Kidney (tissue), 14 donors: ENCODE results near the gene ZNF12. TPM values are rescaled to one million over a fixed set of nuclear protein-coding genes. Genes with fewer than 3 reads are reported as not detected.

Experiments used
- DNase-seq, 5 donors: peaks; one replicate each; pipeline ENCODE4 v3.0.0-alpha.2; 2013 to 2020
- FAIRE-seq: peaks from 2 replicates; lab custom pipeline; 2012; peaks lifted over from hg19 to GRCh38; lab: Jason Lieb, UNC
- H3K27ac ChIP-seq, 2 donors: one replicate each; pipeline ENCODE4 v1.7.0; 2013; ENCODE audit warnings: low read depth in 2 of 2, low read length in 2 of 2, inconsistent platforms in 1 of 2
- H3K27me3 ChIP-seq: one replicate; pipeline ENCODE4 v1.7.1; 2013; ENCODE audit warnings: low read length, inconsistent platforms; ENCODE audit not compliant: control insufficient read depth, insufficient read depth
- H3K36me3 ChIP-seq, 3 donors: one replicate each; pipeline versions ENCODE4 v1.7.0 to v1.7.1; 2013; ENCODE audit warnings: low read length in 3 of 3, control low read depth in 1 of 3, inconsistent platforms in 1 of 3; ENCODE audit not compliant: insufficient read depth in 3 of 3, control insufficient read depth in 2 of 3
- H3K4me1 ChIP-seq, 3 donors: one replicate each; pipeline versions ENCODE4 v1.7.0 to v1.7.1; 2013; ENCODE audit warnings: low read length in 3 of 3, inconsistent platforms in 1 of 3, low read depth in 1 of 3; ENCODE audit not compliant: control insufficient read depth in 2 of 3, insufficient read depth in 2 of 3
- H3K4me3 ChIP-seq, 3 donors: one replicate each; pipeline versions ENCODE4 v1.7.0 to v1.8.1; 2013; ENCODE audit warnings: low read length in 3 of 3, control low read depth in 1 of 3, inconsistent platforms in 1 of 3
- H3K9ac ChIP-seq, 3 donors: one replicate each; pipeline versions ENCODE4 v1.7.0 to v1.7.1; 2013; ENCODE audit warnings: low read length in 3 of 3, control low read depth in 1 of 3, inconsistent platforms in 1 of 3
- H3K9me3 ChIP-seq, 3 donors: one replicate each; pipeline versions ENCODE4 v1.7.0 to v1.7.1; 2013; ENCODE audit warnings: low read length in 3 of 3, control low read depth in 1 of 3, inconsistent platforms in 1 of 3; ENCODE audit not compliant: control insufficient read depth in 2 of 3, insufficient read depth in 1 of 3
- intact Hi-C: fragments of 100-400 bp; cut with DNase I; formaldehyde crosslinking; loops from one replicate; pipeline ENCODE4 v1.11.1; 2022
- polyA plus RNA-seq: library from polyadenylated mRNA; stranded (reverse); fragments of 350-450 nt; fragmentation: Illumina TruSeq; extraction: RNeasy Lipid Tissue Mini Kit (QIAGEN cat#74804); gene quantifications from one replicate; pipeline ENCODE4 v1.2.3, GENCODE V29; 2014; ENCODE audit warnings: low read depth, low replicate concordance; ENCODE audit not compliant: insufficient read depth
- total RNA-seq: library from RNA; stranded (reverse); fragmentation: NEBNext Ultra II Directional; extraction: Animal tissue kit (Norgen Biotek cat#: 25700); gene quantifications from one replicate; pipeline ENCODE4 v1.2.1, GENCODE V29; 2021
- TF ChIP-seq, protein P1 (sequence below): IDR thresholded peaks from 3 replicates; pipeline ENCODE4 v1.5.1; 2012; ENCODE audit warnings: mild to moderate bottlenecking, moderate library complexity, borderline replicate concordance; ENCODE audit not compliant: insufficient read depth; ENCODE audit errors: extremely low read depth
- donor health status: control.
- donor health status: control.
- donor health status: control.
- donor health status: control.
- donor health status: control.
- donor health status: DM: yes; HTN: yes; CAD: no.
- donor health status: Normal renal cell carcinoma (clear cell type).

The ZNF12 gene
- total and polyA plus RNA-seq, 2 donors from 2014 or later, result 9.9 to 31.3 TPM

DNA sequence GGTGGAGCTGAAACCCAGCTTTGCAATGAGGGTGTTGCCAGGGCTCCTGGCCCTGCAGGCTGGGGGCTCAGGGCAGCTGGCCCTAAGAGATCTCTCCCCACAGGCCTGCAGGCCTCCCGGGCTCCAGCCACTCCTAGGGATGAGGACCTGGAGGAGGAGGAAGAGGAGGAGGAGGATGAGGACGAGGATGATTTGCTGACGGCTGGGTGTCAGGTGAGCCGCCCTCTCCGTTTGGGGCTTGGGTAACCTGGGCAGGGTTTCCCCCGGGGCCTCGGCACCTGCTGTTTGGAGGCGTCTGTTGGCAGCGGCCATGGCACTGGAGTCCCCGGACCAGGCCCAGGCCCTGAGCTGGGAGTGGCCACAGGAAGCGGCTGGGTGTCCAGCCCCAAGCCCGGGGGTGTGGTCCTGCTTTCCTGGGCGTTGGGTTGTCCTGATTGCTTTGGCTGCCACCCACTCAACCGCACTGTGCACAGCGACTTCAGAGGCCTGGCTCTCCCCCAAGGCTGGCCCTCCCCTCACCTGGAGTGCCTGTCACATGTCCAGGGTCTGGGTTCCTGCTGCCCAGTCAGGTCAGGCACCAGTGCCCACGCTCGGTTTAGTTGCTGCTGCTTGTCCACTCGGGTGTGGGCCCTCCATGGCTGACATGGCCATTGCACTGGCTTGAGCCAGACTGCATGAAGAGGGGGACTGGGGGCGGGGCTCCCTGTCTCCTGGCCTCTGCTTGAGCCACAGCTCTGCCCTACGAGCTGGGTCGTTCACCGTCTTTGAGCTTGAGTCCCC, 63.7 kb downstream of the ZNF12 start:
- peaks cover 0 to 25% (median 17%) of the 10 kb centered on the region in 3 donors for H3K36me3 ChIP-seq
- H3K4me1 ChIP-seq, result peaks cover 0 to 6% (median 0%) of the 10 kb centered on the region in 3 donors

DNA sequence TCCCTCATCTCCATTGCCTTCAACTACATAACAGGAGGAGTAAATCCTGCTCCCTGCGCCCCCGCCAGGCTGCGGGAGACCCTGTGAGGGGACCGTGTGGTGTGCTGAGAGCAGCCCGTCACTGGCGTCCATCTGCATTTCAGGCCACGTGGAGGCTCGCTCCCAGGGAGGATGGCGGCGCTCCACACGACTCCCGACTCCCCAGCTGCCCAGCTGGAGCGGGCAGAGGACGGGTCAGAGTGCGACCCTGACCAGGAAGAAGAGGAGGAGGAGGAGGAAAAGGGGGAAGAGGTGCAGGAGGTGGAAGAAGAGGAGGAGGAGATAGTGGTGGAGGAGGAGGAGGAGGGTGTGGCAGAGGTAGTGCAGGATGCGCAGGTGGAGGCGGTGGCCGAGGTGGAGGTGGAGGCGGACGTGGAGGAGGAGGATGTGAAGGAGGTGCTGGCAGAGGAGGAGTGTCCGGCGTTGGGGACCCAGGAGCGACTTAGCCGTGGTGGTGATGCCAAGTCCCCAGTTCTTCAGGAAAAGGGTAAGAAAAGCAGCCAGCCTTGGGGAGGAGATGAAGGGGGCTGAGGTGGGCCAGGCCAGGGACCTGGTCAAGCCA, 64.4 kb downstream of the ZNF12 start:
- no peaks in the 10 kb centered on the region for H3K9me3 ChIP-seq
- peaks cover 0 to 25% (median 17%) of the 10 kb centered on the region in 3 donors for H3K36me3 ChIP-seq
- no peak for FAIRE-seq
- peaks cover 0 to 8% (median 0%) of the 10 kb centered on the region in 3 donors for H3K4me1 ChIP-seq
- TF ChIP-seq, protein P1, sequence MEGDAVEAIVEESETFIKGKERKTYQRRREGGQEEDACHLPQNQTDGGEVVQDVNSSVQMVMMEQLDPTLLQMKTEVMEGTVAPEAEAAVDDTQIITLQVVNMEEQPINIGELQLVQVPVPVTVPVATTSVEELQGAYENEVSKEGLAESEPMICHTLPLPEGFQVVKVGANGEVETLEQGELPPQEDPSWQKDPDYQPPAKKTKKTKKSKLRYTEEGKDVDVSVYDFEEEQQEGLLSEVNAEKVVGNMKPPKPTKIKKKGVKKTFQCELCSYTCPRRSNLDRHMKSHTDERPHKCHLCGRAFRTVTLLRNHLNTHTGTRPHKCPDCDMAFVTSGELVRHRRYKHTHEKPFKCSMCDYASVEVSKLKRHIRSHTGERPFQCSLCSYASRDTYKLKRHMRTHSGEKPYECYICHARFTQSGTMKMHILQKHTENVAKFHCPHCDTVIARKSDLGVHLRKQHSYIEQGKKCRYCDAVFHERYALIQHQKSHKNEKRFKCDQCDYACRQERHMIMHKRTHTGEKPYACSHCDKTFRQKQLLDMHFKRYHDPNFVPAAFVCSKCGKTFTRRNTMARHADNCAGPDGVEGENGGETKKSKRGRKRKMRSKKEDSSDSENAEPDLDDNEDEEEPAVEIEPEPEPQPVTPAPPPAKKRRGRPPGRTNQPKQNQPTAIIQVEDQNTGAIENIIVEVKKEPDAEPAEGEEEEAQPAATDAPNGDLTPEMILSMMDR, result no peak
- no peak for DNase-seq
- intact Hi-C loops, result no loop called here
- H3K4me3 ChIP-seq, result no peak overlapping the region
- no peaks in the 10 kb centered on the region for H3K27me3 ChIP-seq
- no peak overlapping the region for H3K27ac ChIP-seq
- no peak overlapping the region for H3K9ac ChIP-seq

More for the DNA sequence above, 63.7 kb downstream of the ZNF12 start:
- no peak for FAIRE-seq
- Histone ChIP-seq H3K9me3 (no peaks in the 10 kb centered on the region), H3K27me3 (no peaks in the 10 kb centered on the region), H3K9ac (no peak overlapping the region), H3K4me3 (no peak overlapping the region), H3K27ac (no peak overlapping the region)
- TF ChIP-seq, protein P1, result no peak
- intact Hi-C loops, result no loop called here
- peak in 1 of 5 donors; percentile 25 for DNase-seq

DNA sequence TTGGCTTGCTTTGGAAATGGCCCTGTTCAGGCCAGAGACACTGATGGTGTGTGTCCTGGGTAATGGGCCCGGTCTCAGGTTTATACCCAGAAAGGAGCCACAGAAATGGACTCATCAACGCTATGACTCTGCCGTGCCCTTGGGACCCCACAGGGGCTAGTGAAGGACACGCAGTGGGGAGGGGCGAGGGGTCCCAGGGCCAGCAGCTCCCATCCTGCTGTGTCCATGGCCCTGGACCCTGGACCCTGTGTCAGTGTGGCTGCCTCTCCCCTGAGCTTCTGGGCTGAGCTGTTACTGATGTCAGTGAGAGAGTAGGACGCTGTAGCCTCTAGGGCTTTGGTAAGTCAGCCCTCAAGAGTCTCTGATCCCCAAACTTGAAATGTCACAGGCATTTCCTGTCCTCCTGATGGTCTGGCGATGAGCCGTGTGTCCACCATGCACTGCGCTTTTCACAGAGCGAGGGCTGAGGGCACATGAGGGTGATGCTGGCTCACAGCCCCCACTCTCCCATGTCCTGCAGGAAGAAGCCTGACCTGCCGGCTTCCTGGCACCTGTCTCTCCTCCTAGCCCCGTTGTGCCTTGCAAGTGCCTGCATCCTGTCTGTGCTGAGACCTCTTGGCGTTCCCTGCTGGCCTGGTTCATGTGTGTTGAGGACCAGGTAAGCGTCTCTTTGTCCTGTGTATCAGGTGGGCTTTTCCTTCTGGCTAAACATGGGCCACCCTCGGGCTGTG, 65.3 kb downstream of the ZNF12 start:
- Histone ChIP-seq H3K36me3 (peaks cover 0 to 25% (median 17%) of the 10 kb centered on the region in 3 donors), H3K27me3 (no peaks in the 10 kb centered on the region), H3K4me3 (no peak overlapping the region), H3K27ac (no peak overlapping the region), H3K9ac (no peak overlapping the region), H3K4me1 (peaks cover 0 to 10% (median 0%) of the 10 kb centered on the region in 3 donors), H3K9me3 (no peaks in the 10 kb centered on the region)
- intact Hi-C loops, result no loop called here
- TF ChIP-seq, protein P1, result no peak
- FAIRE-seq (no peak), DNase-seq (no peak)
